Raji (cell line): ENCODE data around the gene ATP6V1G1.

Experiments
- POLR2A ChIP-seq: IDR thresholded peaks from 2 replicates; pipeline ENCODE4 v1.6.1; 2011; ENCODE audit warnings: low read depth, low read length, control low read depth; ENCODE audit not compliant: insufficient read depth

Gene ATP6V1G1

GRCh38 chr9:114603248-114603647 is 15.7 kb downstream of the ATP6V1G1 start:
- TF ChIP-seq POLR2A: no peak

GRCh38 chr9:114604989-114605388 is 17.4 kb downstream of the ATP6V1G1 start:
- no peak for TF ChIP-seq POLR2A

GRCh38 chr9:114606068-114606467 is 18.5 kb downstream of the ATP6V1G1 start:
- no peak for TF ChIP-seq POLR2A

DNA sequence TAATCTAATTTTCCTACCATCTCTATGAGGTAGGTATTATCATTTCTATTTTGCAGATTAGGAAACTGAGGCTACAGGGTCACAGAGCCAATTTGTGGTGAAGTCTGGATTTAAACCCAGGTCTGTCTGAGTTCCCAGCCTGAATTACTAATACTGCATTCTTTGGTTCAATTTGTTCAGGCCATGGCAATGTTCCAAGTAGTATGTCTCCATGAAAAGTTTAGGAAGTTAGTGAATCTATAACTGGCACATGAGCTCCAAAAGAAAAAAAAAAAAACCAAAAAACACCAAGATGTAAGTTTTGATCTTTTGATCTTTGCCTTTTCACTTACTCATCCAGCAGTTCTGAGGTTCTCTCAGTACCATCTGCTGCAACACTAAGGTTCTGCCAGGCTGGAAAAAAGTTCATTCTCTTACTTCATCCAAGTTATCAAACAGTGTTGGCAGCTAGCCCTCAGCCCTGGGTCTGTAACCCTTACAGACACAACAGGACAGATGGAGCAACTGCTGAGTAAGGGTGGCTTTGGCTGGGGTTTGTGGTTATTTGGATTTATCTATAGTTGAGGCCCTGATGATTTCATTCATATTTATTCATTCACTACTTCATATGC is 19.1 kb downstream of the ATP6V1G1 start:
- TF ChIP-seq POLR2A: no peak

- no peak for TF ChIP-seq POLR2A
These were observed 20.3 kb downstream of the ATP6V1G1 start for GRCh38 chr9:114607671-114608524.

DNA sequence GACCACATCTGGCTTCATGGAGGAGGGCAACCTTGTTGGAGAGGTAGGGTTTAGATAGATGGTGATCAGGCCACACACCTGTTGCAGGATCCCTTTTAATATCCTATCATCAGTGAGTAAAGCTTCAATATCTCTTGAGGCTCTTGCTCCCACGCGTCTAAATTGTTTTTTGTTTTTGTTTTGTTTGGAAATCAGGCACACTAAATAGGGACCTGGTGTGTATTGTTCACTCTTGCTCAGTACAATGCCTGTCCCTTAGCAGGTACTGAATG is 20.9 kb downstream of the ATP6V1G1 start:
- TF ChIP-seq POLR2A: no peak

GRCh38 chr9:114611516-114612271 is 24.1 kb downstream of the ATP6V1G1 start:
- TF ChIP-seq POLR2A: no peak; the same call in 1 of the 2 replicates

DNA sequence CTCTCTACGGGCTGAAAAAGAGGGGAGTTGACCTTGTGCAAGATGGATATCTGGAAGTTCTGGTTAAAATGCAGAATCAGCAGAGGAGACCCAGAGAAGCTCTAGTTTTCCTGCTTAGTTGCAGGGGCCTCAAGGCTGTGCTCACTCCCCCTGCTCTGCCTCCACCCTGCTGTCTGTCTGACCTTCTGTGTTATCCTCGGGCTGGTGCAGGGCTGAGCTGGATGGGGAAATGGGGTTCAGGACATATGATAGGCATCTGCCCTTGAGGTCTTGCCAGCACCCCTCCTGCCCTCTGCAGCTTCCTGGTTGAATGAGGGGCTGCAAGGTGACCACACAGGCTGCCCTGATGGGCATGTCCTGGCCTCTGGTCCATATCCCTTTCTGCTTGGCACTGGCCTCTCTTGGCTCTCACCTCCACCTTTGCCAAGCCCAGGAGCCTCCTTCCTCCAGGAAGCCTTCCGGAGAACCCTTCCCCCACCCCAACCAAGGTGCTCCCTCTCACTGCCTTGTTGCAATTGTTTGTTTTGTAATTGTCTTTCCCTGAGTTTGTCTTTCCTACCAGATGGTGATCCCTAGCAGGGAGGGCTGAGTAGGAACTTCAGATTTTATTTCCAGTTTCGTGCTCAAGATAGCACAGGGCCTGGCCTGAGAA is 24.8 kb downstream of the ATP6V1G1 start:
- no peak for TF ChIP-seq POLR2A

DNA sequence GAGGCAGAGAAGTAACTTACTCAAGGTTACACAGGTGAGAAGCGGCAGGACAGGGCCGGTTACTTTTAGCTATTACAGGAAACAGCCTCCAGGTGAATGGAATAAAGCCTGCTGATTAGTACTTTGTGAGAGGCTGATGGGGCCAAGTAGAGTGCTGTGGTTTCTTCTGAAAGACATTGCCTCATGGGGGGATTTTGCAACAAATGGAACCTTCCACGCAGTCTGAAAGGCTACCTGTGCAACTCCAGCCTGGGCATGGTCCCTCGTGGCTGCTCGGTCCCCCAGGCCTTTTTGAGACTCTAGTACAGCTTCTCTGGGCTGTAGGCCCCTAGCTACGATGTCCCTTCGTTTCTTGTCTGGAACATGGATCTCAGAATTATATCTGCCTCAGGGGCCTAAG is 25.5 kb downstream of the ATP6V1G1 start:
- no peak for TF ChIP-seq POLR2A

GRCh38 chr9:114613919-114614318 is 26.4 kb downstream of the ATP6V1G1 start:
- TF ChIP-seq POLR2A: no peak

DNA sequence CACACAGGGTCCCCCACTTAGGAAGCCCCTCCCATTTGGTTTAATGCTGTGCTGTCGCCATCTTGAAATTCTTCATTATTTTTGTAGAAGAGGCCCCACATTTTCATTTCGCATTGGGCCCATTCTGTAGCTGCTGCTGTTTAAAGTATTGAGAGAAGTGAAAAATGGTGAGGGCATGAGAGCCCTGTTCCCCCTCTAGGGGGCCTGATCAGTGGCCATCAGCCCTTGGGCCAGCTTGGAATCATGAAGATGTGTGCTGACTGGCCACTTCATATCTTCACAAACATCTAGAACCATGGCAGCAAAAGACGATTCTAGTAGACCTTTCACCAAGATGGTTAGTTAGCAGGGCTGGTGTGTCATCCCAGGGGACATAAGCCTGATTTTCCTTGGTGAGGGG is 26.8 kb downstream of the ATP6V1G1 start:
- no peak for TF ChIP-seq POLR2A

DNA sequence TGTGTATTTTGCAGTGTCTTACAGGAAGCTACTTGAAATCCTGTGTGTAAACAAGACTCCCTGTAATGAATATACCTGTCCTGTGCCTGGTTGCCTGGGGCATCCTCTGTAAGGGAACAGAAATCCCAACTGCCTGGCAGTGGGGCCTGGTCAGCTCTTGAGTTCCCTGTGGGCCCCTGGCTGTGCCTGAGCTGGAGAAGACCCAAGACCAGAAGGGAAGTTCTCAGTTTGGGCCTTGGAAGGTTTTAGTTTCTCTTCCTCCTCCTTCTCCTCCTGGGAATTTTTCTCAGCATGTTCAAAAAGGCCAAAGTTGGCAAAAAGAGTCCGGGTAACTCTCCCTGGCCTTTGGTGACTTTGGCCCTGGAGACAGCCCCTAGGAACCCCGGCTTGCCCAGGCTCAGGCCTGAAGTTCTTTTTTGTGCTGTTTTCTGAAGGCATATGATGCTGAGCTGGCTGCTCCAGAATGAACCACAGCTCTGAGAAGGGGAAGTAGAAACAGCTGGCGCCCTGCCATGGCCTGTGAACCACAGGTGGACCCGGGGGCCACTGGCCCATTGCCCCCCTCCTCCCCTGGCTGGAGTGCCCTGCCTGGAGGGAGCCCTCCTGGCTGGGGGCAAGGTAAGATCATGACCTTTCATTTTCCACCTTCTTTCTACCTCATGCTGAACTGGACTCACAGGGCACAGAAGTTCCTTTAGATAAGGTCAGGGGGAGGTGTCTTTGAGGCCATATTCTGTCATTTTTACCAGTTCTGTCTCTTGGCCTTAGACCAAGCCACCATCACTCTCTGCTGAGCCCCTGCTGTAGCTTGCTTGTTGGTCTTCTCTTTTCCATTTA is 29.3 kb downstream of the ATP6V1G1 start:
- TF ChIP-seq POLR2A: no peak

GRCh38 chr9:114619191-114619761 is 31.7 kb downstream of the ATP6V1G1 start:
- no peak for TF ChIP-seq POLR2A

DNA sequence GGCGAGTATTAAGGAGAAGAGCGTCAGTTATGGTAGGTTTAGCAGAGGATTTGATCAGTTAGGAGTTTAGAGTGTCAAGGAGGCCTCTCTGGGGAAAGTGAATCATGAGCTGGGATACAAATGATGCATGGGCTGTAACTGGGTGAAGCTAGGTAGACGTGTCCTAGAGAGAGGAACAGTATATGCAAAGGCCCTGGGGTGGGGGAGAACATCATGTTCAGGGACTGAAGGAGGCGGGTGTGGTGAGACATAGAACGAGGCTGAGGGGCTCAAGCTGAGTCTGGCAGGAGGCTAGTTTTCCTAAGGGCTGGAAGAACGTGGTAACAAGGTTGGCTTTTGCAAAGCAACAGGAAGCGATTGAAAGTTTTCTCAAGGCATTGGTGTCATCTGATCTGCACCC is 34.0 kb downstream of the ATP6V1G1 start:
- no peak for TF ChIP-seq POLR2A

DNA sequence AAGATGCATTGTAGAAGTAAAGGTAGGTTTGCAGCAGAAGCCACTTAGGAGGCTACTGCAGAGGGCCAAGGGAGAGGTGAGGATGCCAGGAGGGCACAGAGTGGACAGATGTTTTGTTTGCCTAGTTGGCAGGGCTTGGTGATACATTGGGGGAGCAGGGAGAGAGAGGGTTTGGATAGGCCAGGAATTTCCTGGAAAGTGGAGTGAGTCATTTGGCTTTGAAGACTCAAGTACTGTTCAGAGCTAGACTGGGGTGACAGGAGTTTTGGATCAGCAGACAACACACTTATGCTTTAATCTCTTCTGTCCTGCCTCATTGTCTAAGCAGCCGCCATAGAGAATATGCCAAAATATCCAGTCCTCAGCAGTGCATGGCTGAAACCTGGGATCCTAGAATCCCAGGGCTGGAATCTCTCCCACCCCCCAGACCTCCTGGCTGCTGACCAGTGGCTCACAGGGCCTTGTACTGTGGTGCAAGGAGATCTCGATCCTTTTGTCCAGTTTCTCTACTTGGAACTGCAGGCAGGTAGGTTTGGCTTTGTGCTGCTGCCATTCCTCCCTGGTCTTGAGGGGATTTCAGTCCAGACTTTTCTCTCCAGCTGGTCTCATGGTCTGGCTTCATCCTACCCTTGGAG is 34.5 kb downstream of the ATP6V1G1 start:
- TF ChIP-seq POLR2A: no peak
